GM10266 (cell line): Measurements from ENCODE around the gene SLC7A7.
"Not testable (repeated sequence)": the region's sequence is repeated elsewhere in the genome, so short reads cannot be mapped to it uniquely, and the experiment has no call there.

Experiments
- DNase-seq: peaks from one replicate; pipeline ENCODE4 v3.0.0; 2012; ENCODE audit errors: extremely low spot score
- CTCF ChIP-seq: IDR thresholded peaks from 2 replicates; pipeline ENCODE4 v1.5.1; 2012; ENCODE audit warnings: mild to moderate bottlenecking, low read depth; ENCODE audit not compliant: control insufficient read depth, insufficient read depth; ENCODE audit errors: missing control alignments

Gene SLC7A7

DNA sequence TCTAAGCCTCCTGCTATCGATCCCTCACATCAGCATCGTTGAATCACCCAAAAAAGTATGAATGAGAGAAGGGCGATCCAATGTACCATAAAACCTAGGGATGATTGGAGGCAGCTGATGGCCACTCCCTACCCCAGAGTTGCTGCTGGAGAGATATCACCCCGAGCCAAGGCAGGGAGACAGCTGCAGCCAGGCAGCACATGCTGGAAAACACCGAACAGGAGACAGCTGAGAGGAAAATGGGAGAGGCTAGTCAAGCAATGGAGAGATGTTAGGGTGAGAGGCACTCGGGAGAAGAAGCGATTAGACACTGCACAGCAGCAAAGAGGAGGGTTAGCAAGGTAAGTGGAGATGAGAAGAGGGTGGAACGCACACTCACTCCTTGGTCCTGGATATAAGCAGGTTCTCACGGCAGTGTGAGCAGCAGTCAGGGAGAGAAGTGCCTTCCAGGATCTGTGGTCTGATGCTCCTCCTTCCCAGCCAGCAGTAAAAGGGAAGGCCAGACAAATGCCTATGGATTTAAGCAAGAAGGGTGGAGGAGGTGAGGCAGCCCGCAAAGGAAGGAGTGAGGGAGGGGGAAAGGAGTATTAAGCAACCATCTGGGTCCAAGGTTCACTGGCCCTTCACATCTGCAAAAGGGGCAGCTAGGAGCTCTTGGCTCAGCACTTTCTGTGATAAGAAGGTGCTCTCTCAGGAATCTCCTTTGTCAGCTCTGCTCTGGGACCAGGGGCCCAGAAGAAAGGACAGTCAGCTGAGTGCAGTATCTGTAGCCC lies at the start of gene SLC7A7:
Gene SLC7A7 (minus strand): TSS at position 495 of the 773 bp plus-strand sequence. CDS start 2,037 bp downstream, outside the sequence.
- DNase-seq, result no peak
- TF ChIP-seq CTCF, result no peak

- DNase-seq, result no peak
- TF ChIP-seq CTCF, result no peak
These were observed 49.7 kb upstream of the SLC7A7 start for GRCh38 chr14:22864979-22865378.

GRCh38 chr14:22861651-22862050 lies 46.4 kb upstream of the SLC7A7 start:
- DNase-seq, result no peak
- no peak for TF ChIP-seq CTCF

- not testable (repeated sequence) for DNase-seq
These were observed 45.1 kb upstream of the SLC7A7 start for GRCh38 chr14:22860377-22860776.

- no peak for DNase-seq
- no peak for TF ChIP-seq CTCF
These were observed 41.2 kb upstream of the SLC7A7 start for GRCh38 chr14:22856428-22856827.

DNA sequence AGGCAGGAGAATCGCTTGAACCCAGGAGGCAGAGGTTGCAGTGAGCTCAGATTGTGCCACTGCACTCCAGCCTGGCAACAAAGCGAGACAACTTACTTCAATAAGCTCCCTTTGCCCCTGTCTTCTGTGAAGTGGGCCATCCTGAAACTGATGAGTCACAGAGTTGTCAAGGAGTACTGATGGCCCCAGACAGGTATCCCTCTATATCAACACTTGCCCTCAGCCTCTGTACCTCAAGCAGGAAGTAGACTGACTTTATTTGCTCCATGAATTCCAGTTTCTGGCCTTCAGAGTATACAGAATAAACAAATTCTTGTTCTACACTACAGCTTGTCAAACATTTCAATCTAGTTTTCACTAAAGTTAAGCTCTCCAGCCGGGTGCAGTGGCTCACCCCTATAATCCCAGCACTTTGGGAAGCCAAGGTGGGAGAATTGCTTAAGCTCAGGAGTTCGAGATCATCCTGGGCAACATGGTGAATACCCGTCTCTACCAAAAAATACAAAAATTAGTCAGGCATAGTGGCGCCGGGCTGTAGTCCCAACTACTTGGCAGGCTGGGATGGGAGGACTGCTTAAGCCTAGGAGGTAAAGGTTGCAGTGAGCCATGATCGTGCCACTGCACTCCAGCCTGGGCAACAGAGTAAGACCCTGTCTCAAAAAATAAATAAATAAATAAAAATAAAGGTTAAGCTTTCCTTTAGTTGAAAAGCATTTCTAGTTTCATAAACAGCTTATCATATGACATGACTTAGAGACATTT lies 39.9 kb upstream of the SLC7A7 start:
- TF ChIP-seq CTCF, result no peak

GRCh38 chr14:22854296-22854695 lies 39.1 kb upstream of the SLC7A7 start:
- DNase-seq, result not testable (repeated sequence)

More for the DNA sequence above, 39.9 kb upstream of the SLC7A7 start:
- DNase-seq, result no peak
